Stimulated activated CD8-positive, alpha-beta memory T cell treated with anti-CD3 and anti-CD28 coated beads, Interleukin-12 subunit alpha, Interleukin-12 subunit beta, amount 100 ng/mL, for 24 hours (primary cell): Measurements from ENCODE around the gene IGF2BP1.
"Not testable (repeated sequence)": the region's sequence is repeated elsewhere in the genome, so short reads cannot be mapped to it uniquely, and the experiment has no call there.

Experiments used
- DNase-seq: peaks from one replicate; pipeline ENCODE4 v3.0.0-alpha.2; 2020; ENCODE audit errors: extremely low read depth

IGF2BP1 gene

GRCh38 chr17:48995974-48996721 is 1.0 kb upstream of the IGF2BP1 start:
- no peak for DNase-seq

GRCh38 chr17:48996722-48997102 is 473 bp upstream of the IGF2BP1 start:
- no peak for DNase-seq

- DNase-seq, result no peak
Measured at GRCh38 chr17:48997827-48998586, 822 bp downstream of the IGF2BP1 start.

GRCh38 chr17:48998587-48999440 is 1.6 kb downstream of the IGF2BP1 start:
- DNase-seq, result no peak

GRCh38 chr17:49000943-49001342 is 3.8 kb downstream of the IGF2BP1 start:
- DNase-seq, result no peak

- no peak for DNase-seq
Measured at GRCh38 chr17:49001671-49002070, 4.5 kb downstream of the IGF2BP1 start.

GRCh38 chr17:49002331-49002730 is 5.1 kb downstream of the IGF2BP1 start:
- DNase-seq, result no peak

- no peak for DNase-seq
Measured at GRCh38 chr17:49002766-49003165, 5.6 kb downstream of the IGF2BP1 start.

- DNase-seq, result no peak
Measured at GRCh38 chr17:49003557-49004511, 6.6 kb downstream of the IGF2BP1 start.

- DNase-seq, result no peak
Measured at GRCh38 chr17:49005140-49005539, 8.0 kb downstream of the IGF2BP1 start.

GRCh38 chr17:49008908-49009307 is 11.7 kb downstream of the IGF2BP1 start:
- DNase-seq, result not testable (repeated sequence)

GRCh38 chr17:49012769-49013255 is 15.6 kb downstream of the IGF2BP1 start:
- no peak for DNase-seq

GRCh38 chr17:49013311-49014213 is 16.4 kb downstream of the IGF2BP1 start:
- DNase-seq, result no peak

GRCh38 chr17:49015179-49015923 is 18.2 kb downstream of the IGF2BP1 start:
- no peak for DNase-seq

- no peak for DNase-seq
Measured at GRCh38 chr17:49015924-49016774, 19.0 kb downstream of the IGF2BP1 start.

- DNase-seq, result no peak
Measured at GRCh38 chr17:49016775-49017463, 19.7 kb downstream of the IGF2BP1 start.

- no peak for DNase-seq
Measured at GRCh38 chr17:49018116-49018612, 21.0 kb downstream of the IGF2BP1 start.
